ENCODE results near the gene ANKRD11. TPM values are rescaled to one million over a fixed set of nuclear protein-coding genes. Genes with fewer than 3 reads are reported as not detected.

The ANKRD11 gene
- total and polyA plus RNA-seq, 2 donors (not counting 1 experiment from before 2014, with no cell fraction given), result 41.5 to 71.2 TPM

DNA sequence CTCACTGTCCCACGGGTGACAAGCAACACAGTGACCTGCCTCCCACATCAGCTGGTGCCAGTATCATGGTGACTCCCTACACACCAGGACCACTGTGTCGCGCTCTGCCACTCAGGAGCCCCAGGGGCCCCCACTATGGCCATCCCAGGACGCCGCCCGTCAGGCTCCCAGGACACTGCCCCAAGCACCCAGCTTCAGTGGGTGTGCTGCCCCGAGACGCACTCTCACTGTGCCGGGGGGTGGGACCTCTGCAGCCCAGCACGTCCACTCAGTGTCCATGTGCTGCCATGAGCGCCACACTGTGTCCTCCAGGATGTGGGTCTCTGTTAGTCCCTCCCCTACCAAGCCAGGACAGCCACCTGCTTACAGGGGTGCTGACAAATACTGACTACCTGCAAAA, 152.4 kb downstream of the ANKRD11 start:
- no peaks in the 10 kb centered on the region for H3K36me3 ChIP-seq (ENCODE audit: control insufficient read depth, insufficient read depth, low read length)
- no peaks in the 10 kb centered on the region for H3K9me3 ChIP-seq (ENCODE audit: control insufficient read depth, insufficient read depth, low read depth, low read length)
- no peak overlapping the region for H2AFZ ChIP-seq (ENCODE audit: low read length)
- H3K9ac ChIP-seq (ENCODE audit: insufficient read depth, low read length), result no peak overlapping the region
- H3K4me3 ChIP-seq (replicated peaks in 1 of 4; ENCODE audit: control extremely low read depth in 1 of 4, insufficient read depth in 1 of 4, low read depth in 3 of 4, low read length in 4 of 4), result no peak overlapping the region
- peaks cover 27% of the 10 kb centered on the region for H3K4me1 ChIP-seq (ENCODE audit: control insufficient read depth, extremely low read depth, insufficient read depth, low read length)
- no peak for DNase-seq (ENCODE audit: low read depth in 2 of 2)
- TF ChIP-seq EZH2 (IDR thresholded peaks at IDR 0.05; ENCODE audit: low read length, missing control alignments), result no peak
- TF ChIP-seq, protein P1, sequence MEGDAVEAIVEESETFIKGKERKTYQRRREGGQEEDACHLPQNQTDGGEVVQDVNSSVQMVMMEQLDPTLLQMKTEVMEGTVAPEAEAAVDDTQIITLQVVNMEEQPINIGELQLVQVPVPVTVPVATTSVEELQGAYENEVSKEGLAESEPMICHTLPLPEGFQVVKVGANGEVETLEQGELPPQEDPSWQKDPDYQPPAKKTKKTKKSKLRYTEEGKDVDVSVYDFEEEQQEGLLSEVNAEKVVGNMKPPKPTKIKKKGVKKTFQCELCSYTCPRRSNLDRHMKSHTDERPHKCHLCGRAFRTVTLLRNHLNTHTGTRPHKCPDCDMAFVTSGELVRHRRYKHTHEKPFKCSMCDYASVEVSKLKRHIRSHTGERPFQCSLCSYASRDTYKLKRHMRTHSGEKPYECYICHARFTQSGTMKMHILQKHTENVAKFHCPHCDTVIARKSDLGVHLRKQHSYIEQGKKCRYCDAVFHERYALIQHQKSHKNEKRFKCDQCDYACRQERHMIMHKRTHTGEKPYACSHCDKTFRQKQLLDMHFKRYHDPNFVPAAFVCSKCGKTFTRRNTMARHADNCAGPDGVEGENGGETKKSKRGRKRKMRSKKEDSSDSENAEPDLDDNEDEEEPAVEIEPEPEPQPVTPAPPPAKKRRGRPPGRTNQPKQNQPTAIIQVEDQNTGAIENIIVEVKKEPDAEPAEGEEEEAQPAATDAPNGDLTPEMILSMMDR (conservative IDR thresholded peaks at IDR 0.05 in 1 of 2, IDR thresholded peaks at IDR 0.05 in 1 of 2; ENCODE audit: low read depth in 1 of 2, low read length in 2 of 2), result no peak
- no peak overlapping the region for H3K27ac ChIP-seq (ENCODE audit: insufficient read depth, low read length)
- H3K4me2 ChIP-seq (ENCODE audit: extremely low read depth, insufficient read depth, low read length), result no peak overlapping the region
- H4K20me1 ChIP-seq (ENCODE audit: control insufficient read depth, extremely low read depth, insufficient read depth, low read length), result no peaks in the 10 kb centered on the region
- H3K27me3 ChIP-seq (ENCODE audit: control insufficient read depth, insufficient read depth, low read length), result no peaks in the 10 kb centered on the region
- peaks cover 89% of the 10 kb centered on the region for H3K79me2 ChIP-seq (ENCODE audit: control insufficient read depth, insufficient read depth, low read length)

DNA sequence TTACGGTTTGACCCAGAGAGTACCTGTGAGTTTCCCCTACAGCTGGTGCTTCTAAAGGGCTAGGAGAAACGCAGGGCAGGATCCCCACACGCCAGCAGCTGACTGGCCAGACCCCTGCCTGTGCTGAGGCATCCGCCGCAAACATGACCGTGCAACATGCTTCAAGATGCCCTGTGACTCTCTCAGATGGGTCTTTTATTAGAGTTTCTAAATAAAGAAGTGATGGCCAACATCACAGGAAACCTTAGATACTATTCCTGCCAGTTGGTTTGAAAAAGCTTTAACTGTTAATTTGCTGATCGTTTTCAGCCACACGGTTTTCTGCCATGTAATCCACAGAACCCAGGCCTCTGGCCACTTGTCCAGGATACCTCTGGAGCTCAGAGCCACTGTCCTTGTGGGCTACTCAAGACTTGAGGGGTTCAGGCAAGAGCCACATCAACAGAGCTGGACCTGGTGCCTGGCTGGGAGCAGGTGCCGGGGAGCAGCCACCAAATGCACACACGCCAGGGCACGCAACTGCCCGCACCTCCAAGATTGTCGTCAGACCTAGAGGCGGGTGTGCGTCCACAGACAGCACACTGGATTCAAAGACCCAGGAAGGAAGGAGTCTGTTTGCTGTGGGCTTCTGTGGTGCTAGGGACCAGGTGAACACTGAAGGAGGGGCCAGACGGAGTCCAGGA, 154.4 kb downstream of the ANKRD11 start:
- TF ChIP-seq, protein P1 (conservative IDR thresholded peaks at IDR 0.05 in 1 of 2, IDR thresholded peaks at IDR 0.05 in 1 of 2; ENCODE audit: low read depth in 1 of 2, low read length in 2 of 2), result no peak
- TF ChIP-seq EZH2 (IDR thresholded peaks at IDR 0.05; ENCODE audit: low read length, missing control alignments), result no peak
- no peak overlapping the region for H3K9ac ChIP-seq (ENCODE audit: insufficient read depth, low read length)
- no peaks in the 10 kb centered on the region for H4K20me1 ChIP-seq (ENCODE audit: control insufficient read depth, extremely low read depth, insufficient read depth, low read length)
- no peaks in the 10 kb centered on the region for H3K9me3 ChIP-seq (ENCODE audit: control insufficient read depth, insufficient read depth, low read depth, low read length)
- no peaks in the 10 kb centered on the region for H3K36me3 ChIP-seq (ENCODE audit: control insufficient read depth, insufficient read depth, low read length)
- H3K27ac ChIP-seq (ENCODE audit: insufficient read depth, low read length), result peak overlapping the region; percentile 13
- H3K27me3 ChIP-seq (ENCODE audit: control insufficient read depth, insufficient read depth, low read length), result no peaks in the 10 kb centered on the region
- H2AFZ ChIP-seq (ENCODE audit: low read length), result no peak overlapping the region
- peaks cover 88% of the 10 kb centered on the region for H3K79me2 ChIP-seq (ENCODE audit: control insufficient read depth, insufficient read depth, low read length)
- H3K4me2 ChIP-seq (ENCODE audit: extremely low read depth, insufficient read depth, low read length), result no peak overlapping the region
- H3K4me3 ChIP-seq (replicated peaks in 1 of 4; ENCODE audit: control extremely low read depth in 1 of 4, insufficient read depth in 1 of 4, low read depth in 3 of 4, low read length in 4 of 4), result no peak overlapping the region
- H3K4me1 ChIP-seq (ENCODE audit: control insufficient read depth, extremely low read depth, insufficient read depth, low read length), result peaks cover 38% of the 10 kb centered on the region
- DNase-seq (ENCODE audit: low read depth in 2 of 2), result no peak

DNA sequence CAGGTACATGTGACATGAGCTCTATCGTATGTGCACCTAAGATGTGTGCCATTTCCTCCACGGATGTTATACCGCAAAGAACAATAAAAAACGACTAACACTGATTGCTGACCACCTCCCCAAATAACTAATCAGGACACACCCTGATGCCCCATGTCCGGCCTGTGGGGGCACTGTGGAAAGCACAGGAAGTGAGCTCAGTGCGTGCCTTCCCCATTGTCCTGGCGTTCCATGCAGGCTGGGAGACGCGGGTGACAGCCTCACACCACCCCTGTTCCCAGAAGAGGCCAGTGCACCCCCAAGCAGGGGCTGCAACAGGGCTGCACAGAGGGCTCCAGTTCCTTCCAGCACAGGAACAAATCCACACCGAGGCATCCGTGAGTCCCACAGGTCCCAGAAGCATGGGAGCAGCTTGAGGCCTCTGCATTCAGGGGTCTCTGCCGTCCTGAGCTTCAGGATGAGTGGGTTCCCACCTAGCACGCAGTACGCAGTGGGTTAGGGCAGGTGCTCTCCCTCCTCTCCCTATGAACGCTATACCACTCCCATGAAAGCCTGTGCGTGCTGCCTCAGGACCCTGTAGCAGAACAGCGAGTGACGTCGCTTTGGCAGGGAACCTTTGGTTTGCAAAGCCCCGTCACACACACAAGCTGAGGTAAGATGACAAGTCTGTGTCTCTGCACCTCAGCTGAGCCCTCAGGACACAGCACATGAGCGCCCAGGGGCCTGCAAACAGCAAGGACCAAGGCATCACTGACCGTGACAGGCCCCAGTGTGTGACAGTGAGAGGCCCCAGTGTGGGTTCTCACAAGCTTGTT, 155.2 kb downstream of the ANKRD11 start:
- Histone ChIP-seq H3K9ac (ENCODE audit: insufficient read depth, low read length) (no peak overlapping the region), H4K20me1 (ENCODE audit: control insufficient read depth, extremely low read depth, insufficient read depth, low read length) (no peaks in the 10 kb centered on the region)
- DNase-seq (ENCODE audit: low read depth in 2 of 2), result no peak

More for the DNA sequence above, 155.2 kb downstream of the ANKRD11 start:
- H3K4me1 ChIP-seq (ENCODE audit: control insufficient read depth, extremely low read depth, insufficient read depth, low read length), result peaks cover 40% of the 10 kb centered on the region
- H3K4me2 ChIP-seq (ENCODE audit: extremely low read depth, insufficient read depth, low read length), result no peak overlapping the region
- no peak overlapping the region for H2AFZ ChIP-seq (ENCODE audit: low read length)
- peaks cover 84% of the 10 kb centered on the region for H3K79me2 ChIP-seq (ENCODE audit: control insufficient read depth, insufficient read depth, low read length)
- no peak overlapping the region for H3K4me3 ChIP-seq (replicated peaks in 1 of 4; ENCODE audit: control extremely low read depth in 1 of 4, insufficient read depth in 1 of 4, low read depth in 3 of 4, low read length in 4 of 4)
- peak overlapping the region; percentile 79 for H3K27ac ChIP-seq (ENCODE audit: insufficient read depth, low read length)
- no peaks in the 10 kb centered on the region for H3K27me3 ChIP-seq (ENCODE audit: control insufficient read depth, insufficient read depth, low read length)
- TF ChIP-seq, protein P1 (conservative IDR thresholded peaks at IDR 0.05 in 1 of 2, IDR thresholded peaks at IDR 0.05 in 1 of 2; ENCODE audit: low read depth in 1 of 2, low read length in 2 of 2), result no peak
- TF ChIP-seq EZH2 (IDR thresholded peaks at IDR 0.05; ENCODE audit: low read length, missing control alignments), result no peak
- H3K36me3 ChIP-seq (ENCODE audit: control insufficient read depth, insufficient read depth, low read length), result no peaks in the 10 kb centered on the region
- H3K9me3 ChIP-seq (ENCODE audit: control insufficient read depth, insufficient read depth, low read depth, low read length), result no peaks in the 10 kb centered on the region
